GM12801 (cell line): Measurements from ENCODE around the gene NRAP.

Experiments used
- TF ChIP-seq, protein P1 (sequence below): IDR thresholded peaks from one replicate; pipeline ENCODE4 v1.5.1; 2011; ENCODE audit warnings: control low read depth; ENCODE audit not compliant: insufficient read length; ENCODE audit errors: extremely low read depth

NRAP gene

DNA sequence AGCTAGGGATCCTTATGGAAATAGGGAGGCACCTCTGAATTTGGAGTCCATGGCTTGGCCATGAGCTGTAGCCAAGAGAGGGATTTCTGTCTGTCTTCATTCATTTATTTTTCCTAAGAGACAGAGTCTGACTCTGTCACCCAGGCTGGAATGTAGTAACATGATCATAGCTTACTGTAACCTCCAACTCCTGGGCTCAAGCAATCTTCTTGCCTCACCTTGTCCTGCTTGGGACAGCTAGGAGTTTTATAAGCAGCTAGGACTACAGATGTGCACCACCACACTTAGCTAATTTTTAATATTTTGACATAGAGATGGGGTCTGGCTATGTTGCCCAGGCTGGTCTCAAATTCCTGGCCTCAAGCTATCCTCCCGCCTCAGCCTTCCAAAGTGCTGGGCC, 119.4 kb downstream of the NRAP start:
- TF ChIP-seq, protein P1, sequence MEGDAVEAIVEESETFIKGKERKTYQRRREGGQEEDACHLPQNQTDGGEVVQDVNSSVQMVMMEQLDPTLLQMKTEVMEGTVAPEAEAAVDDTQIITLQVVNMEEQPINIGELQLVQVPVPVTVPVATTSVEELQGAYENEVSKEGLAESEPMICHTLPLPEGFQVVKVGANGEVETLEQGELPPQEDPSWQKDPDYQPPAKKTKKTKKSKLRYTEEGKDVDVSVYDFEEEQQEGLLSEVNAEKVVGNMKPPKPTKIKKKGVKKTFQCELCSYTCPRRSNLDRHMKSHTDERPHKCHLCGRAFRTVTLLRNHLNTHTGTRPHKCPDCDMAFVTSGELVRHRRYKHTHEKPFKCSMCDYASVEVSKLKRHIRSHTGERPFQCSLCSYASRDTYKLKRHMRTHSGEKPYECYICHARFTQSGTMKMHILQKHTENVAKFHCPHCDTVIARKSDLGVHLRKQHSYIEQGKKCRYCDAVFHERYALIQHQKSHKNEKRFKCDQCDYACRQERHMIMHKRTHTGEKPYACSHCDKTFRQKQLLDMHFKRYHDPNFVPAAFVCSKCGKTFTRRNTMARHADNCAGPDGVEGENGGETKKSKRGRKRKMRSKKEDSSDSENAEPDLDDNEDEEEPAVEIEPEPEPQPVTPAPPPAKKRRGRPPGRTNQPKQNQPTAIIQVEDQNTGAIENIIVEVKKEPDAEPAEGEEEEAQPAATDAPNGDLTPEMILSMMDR, result no peak

DNA sequence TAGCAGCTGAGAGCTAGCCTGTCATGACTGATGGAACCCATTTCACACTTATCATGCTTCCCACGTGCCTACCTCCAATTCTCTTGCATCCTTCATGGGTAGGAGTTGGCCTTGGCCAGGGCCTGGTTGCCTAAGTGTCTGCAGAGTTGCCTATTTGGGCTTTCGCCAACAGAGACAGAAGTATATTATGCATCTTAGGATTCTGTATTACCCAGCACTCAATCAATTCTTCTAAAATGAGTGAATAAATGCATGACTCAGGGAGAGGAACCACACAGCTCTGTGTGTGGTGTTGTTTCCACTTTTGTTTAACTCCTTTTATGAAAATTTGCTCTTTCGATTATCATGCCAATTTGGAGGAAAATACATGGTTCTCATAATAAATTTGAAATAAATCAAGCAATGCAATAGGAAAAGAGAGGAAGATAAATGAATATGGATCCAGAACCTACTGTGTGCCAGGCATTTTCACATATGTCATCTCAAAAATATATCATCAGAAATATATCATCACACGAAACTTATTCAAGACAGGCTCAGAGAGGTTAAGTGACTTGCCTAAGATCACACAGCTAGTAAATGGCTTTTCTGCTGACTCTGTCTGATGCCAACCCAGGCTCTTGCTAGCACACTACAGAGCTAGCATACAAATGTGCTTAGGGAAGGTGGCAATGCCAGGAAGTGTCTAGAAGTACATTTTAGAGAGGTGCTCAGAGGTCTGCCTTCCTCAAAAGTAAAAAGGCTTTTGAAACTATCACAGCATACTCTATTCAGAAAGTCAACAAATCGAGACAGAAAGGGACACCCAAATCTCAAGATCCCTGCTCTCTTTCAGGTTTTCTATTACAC, 120.5 kb downstream of the NRAP start:
- TF ChIP-seq, protein P1, result no peak

DNA sequence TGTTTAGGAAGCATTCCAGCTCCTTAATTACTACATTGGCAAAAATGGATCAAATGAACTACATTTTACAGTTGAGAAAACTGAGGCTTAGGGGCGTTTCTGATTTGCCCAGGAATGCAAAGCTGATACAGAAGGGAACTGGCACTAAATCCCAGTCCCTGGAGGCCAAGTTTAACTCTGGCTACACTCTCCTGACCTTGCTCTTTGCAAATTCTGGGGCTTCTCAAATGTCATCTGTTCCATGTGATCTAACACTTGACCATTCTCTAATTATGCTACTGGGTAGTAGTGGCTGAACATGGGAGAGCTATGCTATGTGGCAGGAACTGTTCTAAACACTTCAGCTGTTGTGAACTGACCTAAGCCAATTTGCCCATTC, 122.3 kb downstream of the NRAP start:
- TF ChIP-seq, protein P1, result no peak

DNA sequence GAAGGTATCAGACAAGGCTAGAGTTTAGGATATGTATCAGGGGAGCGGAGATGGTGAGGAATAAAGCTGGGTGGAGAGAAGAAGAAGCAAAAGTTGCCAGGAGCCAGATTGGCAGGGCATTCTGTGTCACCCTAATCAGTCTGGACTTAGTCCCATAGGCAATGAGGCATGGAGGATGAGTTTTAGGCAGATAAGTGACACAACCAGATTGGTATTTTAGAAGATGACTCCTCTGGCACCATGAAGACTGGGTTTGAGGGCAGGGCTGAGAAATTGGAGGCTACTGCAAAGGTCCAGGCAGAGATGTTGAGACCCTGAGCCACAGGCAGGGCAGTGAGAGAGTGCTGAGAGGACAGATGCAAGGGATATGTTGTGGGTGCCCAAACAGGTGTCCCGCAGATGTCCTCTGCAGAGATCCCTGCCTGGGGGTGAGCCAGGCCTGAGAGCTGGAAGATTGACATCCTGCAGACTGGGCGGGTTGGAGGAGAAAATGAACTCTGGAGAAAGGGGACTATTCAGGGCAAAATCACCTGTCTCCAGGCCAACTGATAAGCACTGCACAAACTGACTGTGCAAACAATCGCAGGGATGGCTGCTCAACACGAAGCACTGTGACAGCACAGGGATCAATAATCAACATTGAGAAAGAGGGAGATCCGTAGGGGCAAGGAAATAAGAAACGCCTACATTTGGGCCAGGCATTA, 122.8 kb downstream of the NRAP start:
- TF ChIP-seq, protein P1, result no peak

DNA sequence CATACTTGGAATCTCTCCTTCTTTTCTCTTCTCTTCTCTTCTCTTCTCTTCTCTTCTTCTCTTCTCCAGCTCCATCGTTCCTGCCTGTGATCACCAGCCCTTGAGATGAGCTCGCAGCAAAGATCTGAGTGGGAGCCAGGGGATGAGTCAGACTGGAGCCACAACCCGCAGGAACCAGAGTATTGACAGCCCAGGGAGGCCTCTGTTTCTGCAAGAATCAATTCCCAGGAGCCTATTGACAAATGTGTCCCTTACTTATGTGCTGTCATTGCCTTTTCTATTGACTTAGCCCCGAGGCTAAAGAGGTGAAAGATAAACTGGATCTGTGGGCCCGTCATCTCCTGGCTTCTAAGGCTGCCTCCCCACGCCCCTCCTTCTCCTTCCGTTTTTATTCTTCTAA, 124.1 kb downstream of the NRAP start:
- TF ChIP-seq, protein P1, result no peak
